Activated CD4-positive, alpha-beta memory T cell treated with anti-CD3 and anti-CD28 coated beads for 36 hours (primary cell): ENCODE results near the gene LRPPRC. TPM values are rescaled to one million over a fixed set of nuclear protein-coding genes. Genes with fewer than 3 reads are reported as not detected.

Source experiments
- CTCF ChIA-PET: fragments of 350-600 bp; sonication (Branson Sonifier 250); formaldehyde crosslinking; loops from one replicate; lab custom pipeline; 2021; ENCODE audit warnings: antibody characterized with exemption, inconsistent platforms; lab: Charles Lee
- POLR2A ChIA-PET: fragments of 350-600 bp; sonication (Branson Sonifier 250); formaldehyde crosslinking; loops from one replicate; lab custom pipeline; 2021; ENCODE audit warnings: antibody characterized with exemption; lab: Charles Lee
- DNase-seq: peaks from one replicate; pipeline ENCODE4 v3.0.0-alpha.2; 2020
- H3K27ac Mint-ChIP-seq: one replicate; pipeline ENCODE4 v1.8.0; 2021; ENCODE audit warnings: mixed read lengths
- H3K27me3 Mint-ChIP-seq: one replicate; pipeline ENCODE4 v1.8.0; 2021; ENCODE audit warnings: mixed read lengths
- H3K36me3 Mint-ChIP-seq: one replicate; pipeline ENCODE4 v1.8.0; 2021; ENCODE audit warnings: mixed read lengths
- H3K4me1 Mint-ChIP-seq: one replicate; pipeline ENCODE4 v1.8.0; 2021; ENCODE audit warnings: low read depth, mixed read lengths
- H3K4me3 Mint-ChIP-seq: one replicate; pipeline ENCODE4 v1.8.0; 2021; ENCODE audit warnings: mild to moderate bottlenecking, mixed read lengths
- H3K9me3 Mint-ChIP-seq: one replicate; pipeline ENCODE4 v1.8.0; 2021; ENCODE audit warnings: mixed read lengths
- intact Hi-C: fragments of 100-400 bp; cut with micrococcal nuclease; formaldehyde crosslinking; loops from one replicate; pipeline ENCODE4 v1.15.1; 2023
- total RNA-seq, 2 experiments: library from RNA; stranded (reverse); gene quantifications; one replicate each; pipeline ENCODE4 v1.2.3, GENCODE V29; 2021

LRPPRC gene
- total RNA-seq, 2 experiments from 2014 or later: 141 to 144 TPM

GRCh38 chr2:43960921-43961320 is 34.9 kb downstream of the LRPPRC start:
- Mint-ChIP-seq H3K27ac (no peak overlapping the region), H3K27me3 (no peaks in the 10 kb centered on the region), H3K9me3 (no peaks in the 10 kb centered on the region), H3K4me3 (no peak overlapping the region), H3K4me1 (peaks cover 1% of the 10 kb centered on the region), H3K36me3 (peaks cover 47% of the 10 kb centered on the region)
- ChIA-PET POLR2A (no interaction called here), CTCF (no interaction called here)
- no peak for DNase-seq
- intact Hi-C loops: no loop called here

- H3K27me3 Mint-ChIP-seq: no peaks in the 10 kb centered on the region
- H3K27ac Mint-ChIP-seq: no peak overlapping the region
- ChIA-PET CTCF (no interaction called here), POLR2A (no interaction called here)
- intact Hi-C loops: no loop called here
- peaks cover 49% of the 10 kb centered on the region for H3K36me3 Mint-ChIP-seq
- DNase-seq: no peak
- no peaks in the 10 kb centered on the region for H3K9me3 Mint-ChIP-seq
- no peak overlapping the region for H3K4me3 Mint-ChIP-seq
- H3K4me1 Mint-ChIP-seq: peaks cover 1% of the 10 kb centered on the region
Observed at GRCh38 chr2:43958397-43959275, 37.2 kb downstream of the LRPPRC start.

GRCh38 chr2:43950383-43951008 is 45.3 kb downstream of the LRPPRC start:
- intact Hi-C loops: loop anchor here (2.0 kb wide), 1 partner anchor 36 kb away; no protein-coding TSS in a partner anchor
- H3K9me3 Mint-ChIP-seq: no peaks in the 10 kb centered on the region
- H3K36me3 Mint-ChIP-seq: peaks cover 51% of the 10 kb centered on the region
- no peak overlapping the region for H3K27ac Mint-ChIP-seq
- POLR2A ChIA-PET: no interaction called here
- no peak overlapping the region for H3K4me3 Mint-ChIP-seq
- H3K4me1 Mint-ChIP-seq: no peaks in the 10 kb centered on the region
- CTCF ChIA-PET: interaction anchor here (1.0 to 1.4 kb wide), 3 partner anchors 12 to 339 kb away, joined by 3 to 4 read pairs (median 4); no protein-coding TSS in a partner anchor
- H3K27me3 Mint-ChIP-seq: no peaks in the 10 kb centered on the region
- DNase-seq: no peak

GRCh38 chr2:43948370-43948769 is 47.4 kb downstream of the LRPPRC start:
- H3K27me3 Mint-ChIP-seq: no peaks in the 10 kb centered on the region
- no peak overlapping the region for H3K27ac Mint-ChIP-seq
- intact Hi-C loops: no loop called here
- H3K36me3 Mint-ChIP-seq: peaks cover 58% of the 10 kb centered on the region
- ChIA-PET CTCF (interaction anchor here (1.3 kb wide), 1 partner anchor 10 kb away, joined by 3 read pairs; no protein-coding TSS in a partner anchor), POLR2A (no interaction called here)
- DNase-seq: no peak
- no peaks in the 10 kb centered on the region for H3K4me1 Mint-ChIP-seq
- no peaks in the 10 kb centered on the region for H3K9me3 Mint-ChIP-seq
- no peak overlapping the region for H3K4me3 Mint-ChIP-seq

GRCh38 chr2:43946685-43947084 is 49.1 kb downstream of the LRPPRC start:
- CTCF ChIA-PET: interaction anchor here (0.6 kb wide), 1 partner anchor 271 kb away, joined by 3 read pairs; no protein-coding TSS in a partner anchor
- POLR2A ChIA-PET: no interaction called here
- Mint-ChIP-seq H3K4me3 (no peak overlapping the region), H3K36me3 (peaks cover 57% of the 10 kb centered on the region), H3K9me3 (no peaks in the 10 kb centered on the region), H3K4me1 (no peaks in the 10 kb centered on the region), H3K27me3 (no peaks in the 10 kb centered on the region), H3K27ac (no peak overlapping the region)
- intact Hi-C loops: no loop called here
- no peak for DNase-seq

GRCh38 chr2:43945439-43945838 is 50.4 kb downstream of the LRPPRC start:
- Mint-ChIP-seq H3K27me3 (no peaks in the 10 kb centered on the region), H3K27ac (no peak overlapping the region), H3K36me3 (peaks cover 56% of the 10 kb centered on the region), H3K4me3 (no peak overlapping the region), H3K4me1 (no peaks in the 10 kb centered on the region), H3K9me3 (no peaks in the 10 kb centered on the region)
- DNase-seq: no peak
- ChIA-PET CTCF (no interaction called here), POLR2A (no interaction called here)
- intact Hi-C loops: no loop called here

- peaks cover 56% of the 10 kb centered on the region for H3K36me3 Mint-ChIP-seq
- H3K27me3 Mint-ChIP-seq: no peaks in the 10 kb centered on the region
- H3K9me3 Mint-ChIP-seq: no peaks in the 10 kb centered on the region
- H3K4me1 Mint-ChIP-seq: no peaks in the 10 kb centered on the region
- CTCF ChIA-PET: interaction anchor here (0.6 kb wide), 1 partner anchor 336 kb away, joined by 4 read pairs; no protein-coding TSS in a partner anchor
- H3K4me3 Mint-ChIP-seq: no peak overlapping the region
- no peak for DNase-seq
- POLR2A ChIA-PET: no interaction called here
- intact Hi-C loops: no loop called here
- no peak overlapping the region for H3K27ac Mint-ChIP-seq
Observed at GRCh38 chr2:43944915-43945314, 50.9 kb downstream of the LRPPRC start.

GRCh38 chr2:43943809-43944452 is 51.9 kb downstream of the LRPPRC start:
- no peaks in the 10 kb centered on the region for H3K9me3 Mint-ChIP-seq
- intact Hi-C loops: no loop called here
- POLR2A ChIA-PET: no interaction called here
- CTCF ChIA-PET: interaction anchor here (0.6 kb wide), 1 partner anchor 335 kb away, joined by 4 read pairs; no protein-coding TSS in a partner anchor
- no peaks in the 10 kb centered on the region for H3K4me1 Mint-ChIP-seq
- no peak for DNase-seq
- no peak overlapping the region for H3K27ac Mint-ChIP-seq
- peaks cover 57% of the 10 kb centered on the region for H3K36me3 Mint-ChIP-seq
- H3K4me3 Mint-ChIP-seq: no peak overlapping the region
- H3K27me3 Mint-ChIP-seq: no peaks in the 10 kb centered on the region

- ChIA-PET CTCF (no interaction called here), POLR2A (no interaction called here)
- DNase-seq: no peak
- Mint-ChIP-seq H3K4me1 (peaks cover 2% of the 10 kb centered on the region), H3K9me3 (no peaks in the 10 kb centered on the region), H3K27me3 (no peaks in the 10 kb centered on the region), H3K4me3 (no peak overlapping the region), H3K36me3 (peaks cover 57% of the 10 kb centered on the region), H3K27ac (no peak overlapping the region)
- intact Hi-C loops: no loop called here
Observed at GRCh38 chr2:43943323-43943722, 52.5 kb downstream of the LRPPRC start.

GRCh38 chr2:43942881-43943280 is 52.9 kb downstream of the LRPPRC start:
- peaks cover 54% of the 10 kb centered on the region for H3K36me3 Mint-ChIP-seq
- intact Hi-C loops: no loop called here
- no peak overlapping the region for H3K27ac Mint-ChIP-seq

GRCh38 chr2:43941966-43942365 is 53.8 kb downstream of the LRPPRC start:
- Mint-ChIP-seq H3K27me3 (no peaks in the 10 kb centered on the region), H3K27ac (no peak overlapping the region), H3K9me3 (no peaks in the 10 kb centered on the region), H3K4me1 (peaks cover 2% of the 10 kb centered on the region), H3K36me3 (peaks cover 49% of the 10 kb centered on the region), H3K4me3 (no peak overlapping the region)
- intact Hi-C loops: no loop called here
- ChIA-PET POLR2A (no interaction called here), CTCF (interaction anchor here (0.7 kb wide), 1 partner anchor 36 kb away, joined by 3 read pairs; no protein-coding TSS in a partner anchor)
- no peak for DNase-seq

More at GRCh38 chr2:43942881-43943280, 52.9 kb downstream of the LRPPRC start:
- no peak for DNase-seq
- ChIA-PET CTCF (no interaction called here), POLR2A (no interaction called here)
- H3K4me1 Mint-ChIP-seq: peaks cover 2% of the 10 kb centered on the region
- H3K27me3 Mint-ChIP-seq: no peaks in the 10 kb centered on the region
- H3K9me3 Mint-ChIP-seq: no peaks in the 10 kb centered on the region
- no peak overlapping the region for H3K4me3 Mint-ChIP-seq

GRCh38 chr2:43941359-43941758 is 54.4 kb downstream of the LRPPRC start:
- Mint-ChIP-seq H3K4me1 (peaks cover 2% of the 10 kb centered on the region), H3K36me3 (peaks cover 48% of the 10 kb centered on the region), H3K9me3 (no peaks in the 10 kb centered on the region), H3K27me3 (no peaks in the 10 kb centered on the region), H3K27ac (no peak overlapping the region), H3K4me3 (no peak overlapping the region)
- ChIA-PET POLR2A (no interaction called here), CTCF (interaction anchor here (0.7 kb wide), 1 partner anchor 37 kb away, joined by 3 read pairs; no protein-coding TSS in a partner anchor)
- intact Hi-C loops: no loop called here
- no peak for DNase-seq
